CD4-positive, alpha-beta T cell treated with Interferon alpha-2 for 1 hour (primary cell): ENCODE results near the gene ACTR3C.
A peak's percentile ranks its signal among the peaks of the same experiment; 100 is the strongest.

ENCODE experiments used
- DNase-seq, 2 donors: peaks; one replicate each; pipeline ENCODE4 v3.0.0-alpha.2; 2020 to 2022

Gene ACTR3C

DNA sequence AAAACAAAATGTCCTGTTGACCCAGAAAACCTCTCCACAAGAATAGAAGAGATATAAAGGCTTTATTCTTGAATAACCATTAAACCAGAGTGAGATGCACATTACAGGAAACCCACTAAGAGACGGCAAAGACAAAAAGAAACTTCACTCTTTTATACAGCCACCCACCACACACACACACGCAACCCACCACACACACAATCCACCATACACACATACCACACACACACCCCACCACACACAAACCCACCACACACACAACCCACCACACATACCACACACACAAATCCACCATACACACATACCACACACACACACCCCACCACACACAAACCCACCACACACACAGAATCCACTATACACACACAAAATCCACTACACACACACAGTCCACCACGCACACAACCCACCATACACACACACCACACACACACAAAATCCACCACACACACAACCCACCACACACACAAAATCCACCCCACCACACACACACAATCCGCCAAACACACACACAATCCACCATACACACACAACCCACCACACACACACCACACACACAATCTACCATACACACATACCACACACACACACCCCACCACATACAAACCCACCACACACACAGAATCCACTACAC is 35.8 kb upstream of the ACTR3C start:
- peak in 1 of 2 donors; percentile 48 for DNase-seq

DNA sequence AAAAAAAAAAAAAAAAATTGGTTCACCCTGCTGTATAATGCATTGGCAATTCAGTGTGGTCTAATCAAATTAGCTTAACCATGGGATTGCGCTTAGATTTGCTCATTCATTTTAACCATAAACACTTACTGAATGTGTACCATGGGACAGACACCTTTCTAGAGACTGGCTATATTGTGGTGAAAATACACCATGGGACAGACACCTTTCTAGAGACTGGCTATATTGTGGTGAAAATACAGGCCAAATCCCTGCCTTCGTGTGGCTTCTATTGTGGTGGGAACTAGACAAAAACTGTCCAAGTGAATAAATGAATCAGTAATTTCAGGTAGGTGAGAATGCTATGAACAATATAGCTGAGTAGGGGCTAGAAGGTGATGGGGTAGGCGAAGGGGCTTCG is 35.1 kb upstream of the ACTR3C start:
- no peak for DNase-seq

DNA sequence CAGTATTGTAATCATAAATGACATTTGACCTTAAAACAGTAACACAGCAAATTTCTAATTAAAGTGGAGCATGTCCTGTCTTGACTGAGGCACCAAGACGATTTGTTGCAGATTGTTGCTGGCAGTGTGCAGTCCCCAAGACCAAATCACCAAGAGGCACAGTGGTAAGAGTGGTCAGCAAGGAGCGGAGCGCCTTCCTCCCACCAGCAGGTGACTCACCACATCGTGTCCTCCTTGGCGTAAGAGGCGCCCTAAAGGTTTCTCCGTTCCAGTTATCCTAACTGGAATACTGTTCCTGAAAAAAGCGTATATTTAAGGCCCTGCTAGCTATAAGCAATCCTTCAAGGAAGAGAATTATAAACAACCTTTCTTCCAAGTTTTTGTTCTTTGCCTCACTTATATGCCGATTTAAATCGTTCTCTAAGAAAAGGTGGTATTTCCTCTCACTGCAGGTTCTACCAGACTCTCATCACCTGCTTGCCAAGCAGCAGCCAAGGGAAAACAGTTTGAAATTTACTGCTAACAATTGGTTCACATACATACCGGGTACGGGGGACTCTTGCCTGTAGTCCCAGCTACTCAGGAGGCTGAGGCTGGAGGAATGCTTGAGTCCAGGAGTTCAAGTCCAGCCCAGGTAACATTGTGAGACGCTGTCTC is 34.6 kb upstream of the ACTR3C start:
- no peak for DNase-seq

DNA sequence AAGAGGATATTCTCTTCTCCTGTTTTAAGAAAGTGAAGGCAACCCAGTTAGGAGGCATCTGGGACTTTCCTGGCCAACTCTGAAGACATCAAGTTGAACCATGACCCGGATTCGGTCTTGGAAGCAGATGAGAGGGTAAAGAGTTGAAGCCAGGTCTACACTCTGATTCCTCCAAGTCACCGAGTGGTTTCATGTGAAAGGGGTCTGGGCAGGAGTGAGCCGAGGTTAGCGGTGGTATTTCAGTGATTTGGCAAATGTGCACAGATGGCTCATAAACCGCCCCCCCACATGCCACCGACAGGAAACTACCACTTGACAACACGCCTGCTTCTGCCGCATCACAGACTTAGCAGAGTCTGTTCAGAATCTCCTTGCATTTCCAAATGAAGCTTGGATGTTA is 33.9 kb upstream of the ACTR3C start:
- DNase-seq: peak; percentile 54 to 79

DNA sequence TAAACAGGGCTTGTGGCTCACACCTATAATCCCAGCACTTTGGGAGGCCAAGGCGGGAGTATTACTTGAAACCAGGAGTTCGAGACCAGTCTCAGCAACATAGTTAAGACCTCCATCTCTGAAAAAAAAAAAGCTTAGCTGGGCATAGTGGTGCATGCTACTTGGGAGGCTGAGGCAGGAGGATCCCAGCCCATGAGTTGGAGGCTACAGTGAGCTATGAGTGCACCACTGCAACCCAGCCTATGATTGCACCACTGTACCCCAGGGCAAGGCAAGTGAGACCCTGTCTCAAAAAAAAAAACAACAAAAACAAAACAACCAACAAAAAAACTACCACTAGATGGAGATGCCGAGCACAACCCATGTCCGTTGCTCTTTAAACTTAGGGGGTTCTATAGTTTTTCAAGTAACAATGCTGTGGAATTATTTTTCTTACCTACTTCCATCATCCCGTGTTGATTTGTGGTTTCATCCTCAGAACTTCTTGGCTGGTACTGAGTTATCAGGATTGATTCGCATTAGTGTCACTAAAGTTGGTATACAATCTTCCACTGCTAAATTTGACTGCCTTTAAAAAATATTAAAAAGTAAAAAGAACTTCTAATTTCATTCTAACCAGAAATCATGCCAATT is 33.0 kb upstream of the ACTR3C start:
- DNase-seq: peak; percentile 19 to 64

DNA sequence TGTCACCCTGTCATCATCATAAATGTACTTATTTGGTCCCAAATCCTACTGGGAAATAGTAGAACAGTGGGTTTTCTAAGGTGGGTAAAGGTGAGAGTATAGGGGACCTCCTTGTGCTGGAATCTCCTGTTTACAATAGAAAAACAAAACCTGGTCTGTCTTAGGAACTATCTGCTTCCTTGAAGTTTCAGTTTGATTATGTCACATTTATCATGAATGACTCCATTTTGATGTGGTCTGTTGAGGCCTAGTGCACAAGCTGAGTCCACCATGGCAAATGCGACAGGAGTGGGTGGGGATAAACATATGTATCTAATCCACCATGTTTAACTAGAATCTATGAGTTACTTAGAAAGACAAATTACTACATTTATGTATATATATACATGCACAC is 32.3 kb upstream of the ACTR3C start:
- DNase-seq: no peak

DNA sequence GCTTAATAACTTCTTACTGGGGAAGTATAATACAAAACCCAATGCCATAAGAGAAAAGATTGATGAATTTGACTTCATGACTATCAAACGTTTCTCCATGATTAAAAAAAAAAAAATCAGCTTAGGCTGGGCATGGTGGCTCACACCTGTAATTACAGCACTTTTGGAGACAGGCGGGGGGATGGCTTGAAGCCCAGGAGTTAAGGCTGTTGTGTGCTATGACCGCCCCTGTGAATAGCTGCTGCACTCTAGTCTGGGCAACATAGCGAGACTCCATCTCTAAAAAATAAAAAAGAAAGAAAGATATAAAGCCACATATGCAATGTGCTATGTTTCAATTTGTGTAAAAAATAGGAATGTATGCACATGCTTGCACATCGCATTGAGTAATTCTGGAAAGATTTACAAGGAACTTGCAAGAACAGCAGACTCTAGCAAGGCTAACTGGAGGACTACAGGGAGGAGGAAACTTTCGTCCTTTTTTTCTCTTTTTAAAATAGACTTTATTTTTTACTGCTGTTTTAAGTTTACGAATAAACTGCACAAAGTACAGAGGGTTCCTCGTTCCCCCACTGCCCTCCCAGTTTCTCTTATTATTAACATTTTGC is 28.3 kb upstream of the ACTR3C start:
- no peak for DNase-seq

DNA sequence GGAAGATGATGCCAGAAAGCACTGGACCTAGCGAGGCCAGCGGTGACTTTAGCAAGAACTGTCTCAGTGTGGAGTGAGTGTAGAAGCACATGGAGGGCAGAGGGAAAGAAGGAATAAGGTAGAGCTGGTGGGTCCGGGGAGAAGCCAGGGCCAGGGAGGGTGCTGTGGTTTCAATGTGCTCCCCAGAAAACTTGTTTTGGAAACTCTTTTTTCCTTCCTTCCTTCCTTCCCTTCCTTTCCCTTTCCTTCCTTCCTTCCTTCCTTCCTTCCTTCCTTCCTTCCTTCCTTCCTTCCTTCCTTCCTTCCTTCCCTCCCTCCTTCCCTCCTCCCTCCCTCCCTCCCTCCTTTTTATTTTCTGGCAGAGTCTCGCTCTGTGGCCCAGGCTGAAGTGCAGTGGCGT is 23.6 kb upstream of the ACTR3C start:
- DNase-seq: no peak

DNA sequence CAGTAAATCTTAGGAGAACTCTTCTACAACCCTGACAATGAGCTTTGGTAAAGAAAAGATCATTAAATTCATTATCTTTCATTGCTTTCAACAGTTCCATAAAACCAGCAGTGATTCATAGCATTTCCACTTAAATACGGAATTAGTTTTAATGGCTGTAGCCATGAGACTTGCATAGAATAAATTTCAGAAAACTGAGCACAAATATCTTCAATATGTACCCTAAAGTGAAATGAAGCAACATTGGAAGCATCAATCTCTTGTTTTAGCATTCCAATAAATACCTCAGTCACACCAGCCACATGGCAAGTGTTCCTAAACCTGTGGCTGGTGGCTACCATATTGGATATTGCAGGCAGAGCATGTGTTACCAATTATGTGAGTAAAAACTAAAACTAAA is 21.7 kb upstream of the ACTR3C start:
- DNase-seq: no peak

DNA sequence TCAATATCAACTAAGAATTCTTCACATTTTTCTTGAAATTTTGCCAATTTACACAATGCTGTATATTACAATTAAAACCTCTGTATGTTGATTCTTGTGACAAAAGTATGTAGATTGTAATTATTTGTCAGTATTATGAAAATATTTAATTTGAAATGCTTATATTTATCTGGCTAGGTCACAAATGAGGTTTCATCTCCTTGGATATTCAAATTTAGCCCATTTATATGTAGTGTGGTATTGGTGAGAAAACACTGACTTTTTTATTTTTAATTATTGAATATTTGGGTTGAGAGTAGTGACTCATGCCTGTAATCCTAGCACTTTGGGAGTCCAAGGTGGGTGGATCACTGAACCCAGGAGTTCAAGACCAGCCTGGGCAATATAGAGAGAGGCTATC is 21.0 kb upstream of the ACTR3C start:
- DNase-seq: no peak

DNA sequence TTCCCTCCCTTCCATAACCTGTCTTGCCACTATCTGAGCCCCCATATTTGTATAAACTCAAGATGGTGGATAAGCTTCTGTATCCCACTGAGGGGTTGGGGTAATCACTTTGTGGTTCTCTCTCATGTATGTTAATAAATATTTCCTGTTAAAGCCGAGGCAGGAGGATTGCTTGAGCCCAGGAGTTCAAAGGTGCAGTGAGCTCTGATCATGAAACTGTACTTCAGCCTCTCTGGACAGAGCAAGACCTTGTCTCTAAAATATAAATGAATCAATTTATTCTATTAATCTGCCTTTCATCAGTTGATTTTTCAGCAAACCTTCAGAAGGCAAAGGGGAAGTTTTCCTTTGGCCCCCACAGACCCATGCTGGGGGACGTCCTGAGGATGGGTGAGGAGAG is 19.9 kb upstream of the ACTR3C start:
- no peak for DNase-seq

DNA sequence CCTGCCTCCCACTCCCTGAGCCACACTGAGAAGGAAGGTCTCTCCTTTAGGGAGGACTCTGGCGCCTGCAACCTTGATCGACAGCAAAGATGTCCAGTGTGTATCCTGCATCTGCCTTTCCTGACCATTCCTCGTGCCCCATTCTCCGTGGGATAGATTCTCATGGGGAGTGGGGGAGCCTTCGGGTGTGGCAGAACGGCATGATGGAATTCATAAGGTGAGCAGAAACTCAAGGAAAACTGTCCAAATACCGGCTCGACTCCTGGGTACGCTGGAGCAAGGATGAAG is 18.7 kb upstream of the ACTR3C start:
- no peak for DNase-seq

DNA sequence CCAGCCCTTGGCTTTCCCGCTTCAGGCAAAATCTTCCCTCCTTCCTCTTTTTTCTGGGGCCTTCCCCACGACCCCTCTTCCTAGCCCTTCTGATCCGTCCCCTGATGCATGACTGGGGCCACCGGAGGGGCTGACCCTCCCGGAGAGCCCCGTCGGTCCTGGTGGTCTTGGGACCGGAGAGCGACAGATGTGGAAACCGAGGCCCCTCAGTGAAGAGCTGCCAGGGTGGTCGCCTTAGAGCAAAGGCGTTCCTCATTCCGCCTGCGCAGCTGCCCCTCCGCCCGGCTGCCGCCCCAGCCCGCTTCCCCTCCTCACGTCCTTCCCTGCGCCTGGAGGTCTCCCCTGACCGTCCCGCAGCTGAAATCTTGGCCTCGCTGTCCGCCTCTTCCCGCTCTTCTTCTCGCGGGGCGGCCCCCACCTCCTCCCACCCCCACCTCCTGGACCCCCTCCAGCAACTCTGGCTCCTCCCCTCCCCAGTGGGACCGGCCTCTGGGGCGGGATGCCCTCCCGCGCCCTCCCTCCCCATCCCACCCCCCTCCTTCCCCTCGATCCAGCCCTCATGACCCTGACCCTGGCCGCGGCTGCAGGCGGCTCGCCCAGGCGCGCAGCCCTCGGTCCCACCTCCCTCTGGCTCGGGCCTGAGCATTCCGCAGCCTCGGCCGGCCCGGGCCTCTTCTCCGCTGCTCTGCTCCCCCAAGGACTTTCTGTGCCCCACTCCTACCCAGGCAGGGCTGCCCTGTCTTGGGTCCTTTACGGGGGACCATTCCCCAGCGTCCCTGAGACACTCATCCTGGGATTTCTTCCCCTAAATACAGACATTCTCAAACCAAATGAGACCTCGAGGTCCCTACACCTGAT is 18.1 kb upstream of the ACTR3C start, which contains the start of gene RARRES2:
TSS of gene RARRES2 (minus strand) at position 367 of the 858 bp plus-strand sequence. CDS start 1,020 bp downstream, outside the sequence.
- no peak for DNase-seq

DNA sequence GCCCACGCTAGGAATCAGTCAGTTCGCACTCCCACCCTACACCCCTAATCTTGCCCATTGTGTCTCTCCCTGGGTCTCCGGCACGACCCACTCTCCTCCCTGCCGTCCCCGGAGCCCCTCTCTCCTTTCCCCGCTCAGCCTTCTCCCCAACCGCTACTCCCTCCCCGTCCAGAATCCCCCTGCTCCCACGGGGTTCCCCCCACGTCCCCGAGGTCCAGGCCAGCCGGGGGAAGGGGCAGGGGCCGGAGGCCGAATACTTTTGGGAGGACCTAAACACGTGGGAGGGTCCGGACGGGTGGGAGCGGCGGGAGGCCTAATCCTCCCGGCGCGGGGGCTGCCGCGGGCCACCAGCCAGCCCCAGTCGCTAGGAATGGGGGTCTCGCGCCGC is 17.5 kb upstream of the ACTR3C start:
- DNase-seq: no peak

DNA sequence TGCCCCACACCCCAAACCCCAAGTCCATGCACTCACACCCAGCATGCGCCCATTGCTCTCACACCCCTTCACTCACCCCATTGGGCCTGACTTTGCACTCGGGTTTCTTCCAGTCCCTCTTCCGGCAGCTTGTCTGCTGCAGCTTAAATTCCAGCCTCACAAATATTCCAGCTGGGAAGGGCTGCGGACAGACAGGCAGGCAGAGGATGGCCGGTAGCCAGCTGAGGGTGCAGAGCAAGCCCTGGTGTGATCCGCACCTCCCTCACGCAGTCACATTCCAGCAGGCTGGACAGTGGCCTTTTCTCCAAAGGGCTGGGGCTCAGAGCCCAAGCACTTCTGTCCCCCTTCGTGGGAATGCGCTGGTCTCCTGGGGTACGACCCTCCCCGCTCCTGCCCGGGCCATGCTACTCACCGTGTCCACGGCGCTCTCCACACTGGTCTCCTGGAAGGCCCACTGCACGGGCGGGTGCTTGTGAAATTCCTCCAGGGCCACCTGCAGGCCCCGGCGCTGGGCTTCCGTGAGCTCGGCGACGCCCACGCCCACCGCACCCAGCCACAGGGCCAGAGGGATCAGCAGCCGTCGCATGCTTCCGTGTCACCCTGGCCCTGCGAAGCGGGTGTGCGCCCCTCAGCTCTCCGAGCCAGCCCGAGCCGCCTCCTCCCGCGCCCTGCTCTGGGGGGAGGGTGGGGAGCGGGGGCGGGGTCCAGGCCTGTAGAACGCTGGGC is 16.8 kb upstream of the ACTR3C start:
- no peak for DNase-seq

DNA sequence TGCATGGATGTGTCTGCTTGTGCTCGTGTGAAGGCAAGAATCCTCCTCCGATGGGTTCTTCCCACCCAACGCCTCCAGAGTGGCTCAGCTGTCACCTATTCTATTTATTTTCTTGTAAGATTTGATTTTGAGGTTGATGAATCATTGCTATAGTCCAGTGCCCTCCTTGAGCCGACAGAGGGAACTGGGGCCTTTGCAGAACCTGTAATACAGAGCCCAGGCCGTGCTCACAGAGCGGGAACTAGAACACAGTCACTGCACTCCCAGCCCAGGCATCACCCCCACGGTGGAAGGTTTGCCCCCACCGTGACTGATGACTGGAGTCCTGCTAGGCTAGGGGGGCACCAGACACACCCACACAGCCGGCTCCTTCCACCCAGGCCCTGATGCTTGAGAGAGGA is 16.1 kb upstream of the ACTR3C start:
- no peak for DNase-seq

DNA sequence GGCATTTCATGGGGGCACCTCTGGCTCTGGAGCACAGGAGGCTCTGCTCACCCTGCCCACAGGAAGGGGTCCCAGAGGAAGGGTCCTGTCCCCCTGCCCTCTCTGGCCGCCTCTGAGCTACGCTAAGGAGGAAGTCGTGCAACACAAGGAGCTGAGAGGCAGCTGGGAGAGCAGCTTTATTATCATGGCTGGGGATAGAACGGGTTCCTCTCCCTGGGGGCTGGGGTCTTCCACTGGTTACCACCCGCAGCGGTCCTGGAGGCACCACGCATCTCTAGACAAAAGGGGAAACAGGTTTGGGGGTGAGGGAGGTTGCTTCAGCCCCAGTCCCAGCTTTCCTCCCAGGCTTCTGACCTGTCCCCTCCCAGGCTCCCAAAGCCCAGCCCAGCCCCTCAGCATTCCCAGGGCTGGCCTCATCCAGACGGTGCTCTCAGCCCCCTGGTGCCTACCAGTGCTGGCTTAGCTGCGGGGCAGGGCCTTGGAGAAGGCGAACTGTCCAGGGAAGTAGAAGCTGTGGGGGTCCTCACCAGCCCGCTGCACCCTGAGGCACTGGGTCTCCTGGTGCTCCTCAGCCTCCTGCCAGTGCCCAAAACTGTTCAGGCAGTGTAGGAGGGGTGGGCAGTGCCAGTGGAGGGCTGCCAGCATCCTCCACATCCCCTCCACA is 15.0 kb upstream of the ACTR3C start:
- no peak for DNase-seq

DNA sequence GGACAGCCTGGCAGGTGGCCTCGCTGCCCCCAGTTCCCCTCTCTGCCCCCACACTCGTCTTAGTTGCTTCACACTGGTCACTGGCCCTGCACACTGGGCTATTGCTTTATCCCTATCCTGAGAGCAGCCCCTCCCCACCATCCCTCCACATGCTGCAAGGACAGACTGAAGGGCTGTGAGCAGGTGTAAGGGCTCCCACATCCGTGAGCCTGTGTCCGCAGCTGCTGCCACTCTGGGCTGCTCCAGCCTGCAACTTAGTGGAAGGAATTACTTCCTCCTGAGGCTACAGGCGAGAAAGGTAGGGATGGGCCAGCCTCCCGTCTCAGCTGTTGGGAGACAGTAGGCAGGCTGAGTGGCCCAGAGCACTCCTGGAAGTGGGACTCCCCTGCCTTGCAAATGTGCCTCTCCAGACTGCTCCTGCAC is 14.3 kb upstream of the ACTR3C start:
- DNase-seq: no peak

DNA sequence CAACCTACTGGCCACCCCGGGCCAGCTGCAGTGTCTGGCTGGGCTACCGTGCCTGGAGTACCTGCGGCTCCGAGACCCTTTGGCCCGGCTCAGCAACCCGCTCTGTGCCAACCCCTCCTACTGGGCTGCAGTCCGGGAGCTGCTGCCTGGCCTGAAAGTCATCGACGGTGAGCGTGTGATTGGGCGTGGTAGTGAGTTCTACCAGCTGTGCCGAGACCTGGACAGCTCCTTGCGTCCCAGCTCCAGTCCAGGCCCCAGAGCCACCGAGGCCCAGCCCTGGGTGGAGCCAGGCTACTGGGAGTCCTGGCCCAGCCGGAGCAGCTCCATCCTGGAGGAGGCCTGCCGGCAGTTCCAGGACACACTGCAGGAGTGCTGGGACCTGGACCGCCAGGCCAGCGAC is 13.8 kb upstream of the ACTR3C start:
- DNase-seq: no peak

DNA sequence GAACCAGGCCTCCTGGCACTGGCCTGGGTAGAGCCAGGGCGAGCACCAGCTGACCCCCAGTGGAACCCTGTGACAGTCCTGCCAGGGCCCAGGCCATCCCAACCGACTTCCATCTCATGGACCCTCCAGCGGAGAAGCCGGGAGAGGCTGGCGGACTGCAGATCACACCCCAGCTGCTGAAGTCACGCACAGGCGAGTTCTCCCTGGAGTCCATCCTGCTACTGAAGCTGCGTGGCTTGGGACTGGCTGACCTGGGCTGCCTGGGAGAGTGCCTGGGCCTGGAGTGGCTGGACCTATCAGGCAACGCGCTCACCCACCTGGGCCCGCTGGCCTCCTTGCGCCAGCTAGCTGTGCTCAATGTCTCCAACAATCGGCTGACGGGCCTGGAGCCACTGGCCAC is 13.4 kb upstream of the ACTR3C start:
- no peak for DNase-seq

DNA sequence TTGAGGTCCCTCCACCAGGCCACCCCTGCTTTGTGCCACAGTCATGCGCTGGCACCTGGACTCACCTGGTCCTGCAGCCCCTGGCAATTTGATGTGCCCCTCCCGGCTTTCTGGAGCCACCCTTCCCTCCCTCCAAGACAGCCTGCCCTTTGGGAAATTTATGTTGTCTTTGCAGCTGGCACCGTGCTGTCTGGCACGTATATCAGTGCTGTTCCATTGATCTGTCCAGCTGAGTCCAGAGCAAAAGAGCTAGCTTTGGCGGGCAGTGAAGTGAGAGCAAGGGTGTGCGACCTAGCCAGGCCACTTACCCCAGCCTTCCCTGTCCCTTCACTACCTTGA is 12.4 kb upstream of the ACTR3C start:
- no peak for DNase-seq

DNA sequence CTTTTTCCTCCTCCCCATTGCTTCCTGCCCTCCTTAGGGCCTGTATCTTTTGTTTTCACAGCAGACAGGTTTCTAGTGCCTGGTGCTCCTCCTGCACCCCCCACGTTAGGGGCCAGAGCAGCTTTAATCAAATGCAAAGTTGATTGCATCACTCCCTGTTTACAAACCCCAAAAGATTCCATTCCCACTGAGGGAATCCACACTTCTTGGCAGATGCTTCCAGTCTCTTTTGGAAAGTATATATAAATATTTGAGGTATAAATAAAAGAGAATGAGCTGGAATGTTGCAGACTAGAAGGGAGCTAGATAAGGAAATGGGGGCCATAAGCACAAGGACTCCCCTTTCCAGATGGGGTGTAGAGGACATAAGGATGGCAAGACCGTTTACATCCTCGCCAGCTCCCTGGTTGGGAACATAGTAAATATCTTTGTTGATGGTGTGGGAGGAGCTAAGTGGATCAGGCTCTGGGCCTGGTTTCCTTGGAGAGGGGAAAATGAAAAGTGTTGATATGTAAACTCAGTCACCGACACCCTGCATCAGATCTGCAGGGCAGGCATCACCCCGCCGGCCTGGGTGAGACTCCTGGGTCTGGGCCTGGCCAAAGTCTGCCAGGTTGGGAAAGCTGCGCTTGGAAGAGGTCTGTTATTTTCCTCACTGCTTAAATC is 11.9 kb upstream of the ACTR3C start:
- no peak for DNase-seq
